Measurements from ENCODE around the gene POU4F1. TPM values are rescaled to one million over a fixed set of nuclear protein-coding genes. Genes with fewer than 3 reads are reported as not detected.
A peak's percentile ranks its signal among the peaks of the same experiment; 100 is the strongest.
"Not testable (repeated sequence)": the region's sequence is repeated elsewhere in the genome, so short reads cannot be mapped to it uniquely, and the experiment has no call there.

The POU4F1 gene, protein sequence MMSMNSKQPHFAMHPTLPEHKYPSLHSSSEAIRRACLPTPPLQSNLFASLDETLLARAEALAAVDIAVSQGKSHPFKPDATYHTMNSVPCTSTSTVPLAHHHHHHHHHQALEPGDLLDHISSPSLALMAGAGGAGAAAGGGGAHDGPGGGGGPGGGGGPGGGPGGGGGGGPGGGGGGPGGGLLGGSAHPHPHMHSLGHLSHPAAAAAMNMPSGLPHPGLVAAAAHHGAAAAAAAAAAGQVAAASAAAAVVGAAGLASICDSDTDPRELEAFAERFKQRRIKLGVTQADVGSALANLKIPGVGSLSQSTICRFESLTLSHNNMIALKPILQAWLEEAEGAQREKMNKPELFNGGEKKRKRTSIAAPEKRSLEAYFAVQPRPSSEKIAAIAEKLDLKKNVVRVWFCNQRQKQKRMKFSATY
- not detected for total RNA-seq

DNA sequence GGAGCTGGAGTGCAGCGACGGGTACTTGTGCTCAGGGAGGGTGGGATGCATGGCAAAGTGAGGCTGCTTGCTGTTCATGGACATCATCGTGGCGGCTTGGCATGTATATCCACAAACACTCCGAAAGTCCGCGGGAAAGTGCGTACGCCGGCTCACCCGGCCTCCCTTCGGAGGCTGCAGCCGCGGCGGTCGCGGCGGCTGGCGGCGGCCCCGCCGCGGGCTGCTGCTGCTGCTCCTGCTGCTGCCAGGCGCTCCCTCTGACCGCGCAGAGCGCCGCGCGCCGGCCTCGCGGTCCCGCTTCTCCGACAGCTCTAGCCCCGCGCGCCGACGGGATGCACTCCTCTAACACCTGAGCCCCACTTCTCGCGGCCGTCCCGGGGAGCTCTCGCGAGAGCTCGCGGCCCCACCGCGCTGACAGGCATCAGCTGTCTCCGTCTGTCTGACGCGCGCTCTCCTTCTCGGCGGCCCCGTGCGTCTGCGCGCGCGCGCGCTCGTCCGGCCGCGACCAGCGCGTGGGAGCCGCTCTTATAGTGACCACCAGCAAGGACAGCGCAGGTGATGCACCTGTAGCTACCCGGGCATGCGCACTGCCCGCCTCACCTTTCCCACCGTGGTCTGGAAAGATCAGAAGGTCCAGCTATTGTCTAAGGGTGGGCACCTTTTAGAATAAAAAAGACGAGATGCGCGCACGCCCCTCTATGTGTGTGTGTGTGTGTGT lies at the start of gene POU4F1:
Gene POU4F1, minus strand, starts transcription at position 313 of the 718 bp plus-strand sequence. Its CDS starts 226 bp downstream, at position 87.
- TF ChIP-seq CTCF (IDR thresholded peaks at IDR 0.05) (no peak), POLR2AphosphoS5 (IDR thresholded peaks at IDR 0.05; ENCODE audit: insufficient read depth in 1 of 2, low read depth in 1 of 2) (no peak), POLR2A (IDR thresholded peaks at IDR 0.05) (no peak)
- Histone ChIP-seq H3K9me3 (no peaks in the 10 kb centered on the region), H3K4me3 (peak within 1 kb of the TSS; percentile 14 to 27), H3K27ac (no peak within 1 kb of the TSS), H3K4me1 (peaks cover 45% of the 10 kb centered on the region), H3K27me3 (peaks cover 61% of the 10 kb centered on the region), H3K36me3 (no peaks in the 10 kb centered on the region)
- no peak for DNase-seq (ENCODE audit: extremely low spot score in 2 of 2)
- intact Hi-C loops (cut with DNase I) = no loop called here

- no peaks in the 10 kb centered on the region for H3K27me3 ChIP-seq
- no peak overlapping the region for H3K4me3 ChIP-seq
- H3K27ac ChIP-seq = no peak overlapping the region
- H3K4me1 ChIP-seq = peaks cover 9% of the 10 kb centered on the region
- no peaks in the 10 kb centered on the region for H3K36me3 ChIP-seq
- DNase-seq (ENCODE audit: extremely low spot score in 2 of 2) = no peak
- intact Hi-C loops (cut with DNase I) = no loop called here
- TF ChIP-seq CTCF (IDR thresholded peaks at IDR 0.05) (no peak), POLR2A (IDR thresholded peaks at IDR 0.05) (no peak), POLR2AphosphoS5 (IDR thresholded peaks at IDR 0.05; ENCODE audit: insufficient read depth in 1 of 2, low read depth in 1 of 2) (no peak)
- H3K9me3 ChIP-seq = no peaks in the 10 kb centered on the region
These were observed 49.3 kb upstream of the POU4F1 start for GRCh38 chr13:78652651-78653050.

DNA sequence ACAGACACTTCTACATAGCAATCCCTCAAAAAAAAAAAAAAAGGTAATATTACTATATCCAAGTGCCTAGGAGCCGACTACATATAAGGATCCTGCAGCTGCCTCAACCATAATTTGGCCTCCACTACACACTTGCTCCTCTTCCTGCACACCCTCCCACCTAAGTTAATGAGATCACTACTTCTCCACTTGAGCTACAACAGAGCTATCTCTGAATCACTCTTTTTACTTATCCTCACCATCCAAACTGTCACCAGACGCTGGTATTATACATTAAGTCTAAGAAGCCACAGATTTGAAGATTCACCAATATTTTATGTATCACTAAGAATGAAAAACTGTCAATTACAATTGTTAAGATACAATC lies 47.3 kb upstream of the POU4F1 start:
- Histone ChIP-seq H3K27ac (no peak overlapping the region), H3K27me3 (no peaks in the 10 kb centered on the region), H3K4me3 (no peak overlapping the region), H3K36me3 (no peaks in the 10 kb centered on the region), H3K9me3 (no peaks in the 10 kb centered on the region), H3K4me1 (peaks cover 6% of the 10 kb centered on the region)
- intact Hi-C loops (cut with DNase I) = no loop called here
- DNase-seq (ENCODE audit: extremely low spot score in 2 of 2) = no peak
- no peak for TF ChIP-seq CTCF (IDR thresholded peaks at IDR 0.05)
- TF ChIP-seq POLR2AphosphoS5 (IDR thresholded peaks at IDR 0.05; ENCODE audit: insufficient read depth in 1 of 2, low read depth in 1 of 2) = no peak
- TF ChIP-seq POLR2A (IDR thresholded peaks at IDR 0.05) = no peak

DNA sequence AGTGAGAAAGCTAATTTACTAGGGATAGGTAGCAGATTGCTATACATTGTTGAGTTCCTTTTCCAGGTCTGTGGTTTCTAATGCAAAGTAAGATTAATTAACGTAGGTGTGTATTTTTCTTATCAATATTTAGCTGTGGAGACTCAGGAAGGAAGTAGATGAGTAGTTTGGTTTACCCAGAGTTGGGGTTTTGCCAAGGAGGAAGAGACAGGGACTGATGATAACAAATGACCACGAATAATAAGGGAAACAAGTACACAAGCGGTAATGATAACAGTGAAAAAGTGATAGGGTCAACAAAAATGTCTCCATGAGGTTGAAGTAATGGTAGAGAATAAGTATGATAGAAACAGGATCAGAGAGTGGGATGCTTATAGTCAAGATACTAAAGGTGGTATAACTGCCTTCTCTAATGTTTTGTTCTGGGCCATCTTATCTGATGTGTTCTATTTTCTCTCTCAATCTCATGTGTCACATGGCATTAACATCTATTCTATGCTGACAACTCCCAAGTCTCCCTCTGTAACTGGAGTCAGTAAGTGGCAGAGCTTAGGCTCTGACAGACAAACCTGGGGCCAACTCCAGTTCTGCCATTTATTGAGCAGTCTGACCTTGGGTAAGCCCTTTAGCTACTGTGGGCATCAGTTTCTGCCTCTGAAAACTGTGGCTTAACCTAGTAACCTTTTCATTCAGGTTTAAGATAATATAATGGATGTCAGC lies 46.8 kb upstream of the POU4F1 start:
- intact Hi-C loops (cut with DNase I) = no loop called here

GRCh38 chr13:78647109-78647678 lies 43.8 kb upstream of the POU4F1 start:
- H3K4me3 ChIP-seq = not testable (repeated sequence)

More for the DNA sequence above, 46.8 kb upstream of the POU4F1 start:
- DNase-seq (ENCODE audit: extremely low spot score in 2 of 2) = no peak
- Histone ChIP-seq H3K27me3 (no peaks in the 10 kb centered on the region), H3K36me3 (no peaks in the 10 kb centered on the region), H3K4me1 (peaks cover 6% of the 10 kb centered on the region), H3K9me3 (no peaks in the 10 kb centered on the region), H3K27ac (no peak overlapping the region), H3K4me3 (no peak overlapping the region)
- TF ChIP-seq POLR2AphosphoS5 (IDR thresholded peaks at IDR 0.05; ENCODE audit: insufficient read depth in 1 of 2, low read depth in 1 of 2) (no peak), POLR2A (IDR thresholded peaks at IDR 0.05) (no peak), CTCF (IDR thresholded peaks at IDR 0.05) (no peak)

More at GRCh38 chr13:78647109-78647678, 43.8 kb upstream of the POU4F1 start:
- intact Hi-C loops (cut with DNase I); H3K9me3 ChIP-seq; H3K27me3 ChIP-seq; H3K27ac ChIP-seq; DNase-seq (ENCODE audit: extremely low spot score in 2 of 2); H3K4me1 ChIP-seq; H3K36me3 ChIP-seq: not testable (repeated sequence)
